Gastrocnemius medialis (tissue), 4 donors: ENCODE data around the gene CDK9.

ENCODE experiments used
- POLR2A ChIP-seq, 2 donors: fragments of 450-650 bp; IDR thresholded peaks; one replicate each; pipeline ENCODE4 v1.6.1; 2017; ENCODE audit warnings: antibody characterized with exemption in 2 of 2, mild to moderate bottlenecking in 2 of 2, moderate library complexity in 2 of 2
- TF ChIP-seq, protein P1 (sequence below), 5 experiments: fragments of 450-650 bp in 3 of 5; fragments of 200-600 bp in 2 of 5; sonication (generic) in 2 of 5; IDR thresholded peaks in 4 of 5; conservative IDR thresholded peaks in 1 of 5; 1 replicate in 4 of 5; 2 replicates in 1 of 5; pipeline ENCODE4 v1.5.1; 2016 to 2019; ENCODE audit warnings: antibody characterized with exemption in 5 of 5, mild to moderate bottlenecking in 3 of 5, moderate library complexity in 3 of 5

DNA sequence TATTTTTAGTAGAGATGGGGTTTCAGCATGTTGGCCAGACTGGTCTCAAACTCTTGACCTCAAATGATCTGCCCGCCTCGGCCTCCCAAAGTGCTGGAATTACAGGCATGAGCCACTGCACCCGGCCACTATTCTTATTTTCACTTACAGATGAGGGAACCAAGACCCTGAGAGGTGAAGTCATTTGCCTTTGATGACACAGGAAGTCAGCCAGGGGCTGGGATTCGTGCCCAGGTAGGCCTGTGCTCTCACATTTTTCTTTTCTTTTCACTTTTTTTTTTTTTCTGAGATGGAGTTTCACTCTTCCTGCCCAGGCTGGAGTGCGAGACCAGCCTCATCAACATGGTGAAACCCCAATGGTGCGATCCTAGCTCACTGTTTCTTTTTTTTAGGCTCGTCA, 46.4 kb downstream of the CDK9 start:
- TF ChIP-seq, protein P1, sequence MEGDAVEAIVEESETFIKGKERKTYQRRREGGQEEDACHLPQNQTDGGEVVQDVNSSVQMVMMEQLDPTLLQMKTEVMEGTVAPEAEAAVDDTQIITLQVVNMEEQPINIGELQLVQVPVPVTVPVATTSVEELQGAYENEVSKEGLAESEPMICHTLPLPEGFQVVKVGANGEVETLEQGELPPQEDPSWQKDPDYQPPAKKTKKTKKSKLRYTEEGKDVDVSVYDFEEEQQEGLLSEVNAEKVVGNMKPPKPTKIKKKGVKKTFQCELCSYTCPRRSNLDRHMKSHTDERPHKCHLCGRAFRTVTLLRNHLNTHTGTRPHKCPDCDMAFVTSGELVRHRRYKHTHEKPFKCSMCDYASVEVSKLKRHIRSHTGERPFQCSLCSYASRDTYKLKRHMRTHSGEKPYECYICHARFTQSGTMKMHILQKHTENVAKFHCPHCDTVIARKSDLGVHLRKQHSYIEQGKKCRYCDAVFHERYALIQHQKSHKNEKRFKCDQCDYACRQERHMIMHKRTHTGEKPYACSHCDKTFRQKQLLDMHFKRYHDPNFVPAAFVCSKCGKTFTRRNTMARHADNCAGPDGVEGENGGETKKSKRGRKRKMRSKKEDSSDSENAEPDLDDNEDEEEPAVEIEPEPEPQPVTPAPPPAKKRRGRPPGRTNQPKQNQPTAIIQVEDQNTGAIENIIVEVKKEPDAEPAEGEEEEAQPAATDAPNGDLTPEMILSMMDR (IDR thresholded peaks at IDR 0.05 in 4 of 5, conservative IDR thresholded peaks at IDR 0.05 in 1 of 5) = no peak
- no peak for TF ChIP-seq POLR2A (IDR thresholded peaks at IDR 0.05)
